ENCODE measurements around the gene SUCO. TPM values are rescaled to one million over a fixed set of nuclear protein-coding genes. Genes with fewer than 3 reads are reported as not detected.
A peak's percentile ranks its signal among the peaks of the same experiment; 100 is the strongest.

The SUCO gene
- total and polyA plus RNA-seq, 2 of the 13 experiments (the other 11 are each of a cell fraction or from before 2014, with no cell fraction given), result 12.6 to 25.5 TPM

DNA sequence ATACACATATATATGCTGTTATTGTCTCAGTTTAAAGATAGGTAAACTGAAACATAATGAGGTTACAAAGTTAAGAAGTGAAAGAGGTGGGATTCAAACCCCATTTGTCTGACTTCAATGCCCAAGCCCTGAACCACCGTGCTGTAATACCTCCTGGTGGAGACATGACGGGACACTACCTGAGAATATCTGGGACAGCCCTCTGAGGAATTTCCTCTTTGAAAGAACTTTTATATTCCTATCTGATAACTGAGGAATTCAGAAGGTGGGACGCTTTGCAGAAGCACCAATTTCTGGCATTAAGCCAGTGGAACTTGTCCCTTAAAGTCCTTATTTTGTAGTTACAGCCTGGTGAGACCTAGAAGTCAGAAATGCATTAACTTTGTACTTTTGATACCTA is 93.9 kb downstream of the SUCO start:
- 0% methylated on average over 3 of the region's 3 CpGs for WGBS (ENCODE audit: low lambda C conversion rate)
- CTCF ChIA-PET (ENCODE audit: low intra/inter-chr PET ratio, low total read pairs), result no interaction called here
- H3K9me3 ChIP-seq (ENCODE audit: low read length), result no peaks in the 10 kb centered on the region
- no peak overlapping the region for H3K4me3 ChIP-seq (replicated peaks in 1 of 3; ENCODE audit: insufficient read depth in 1 of 3, low read depth in 2 of 3, low read length in 3 of 3)
- H3K79me2 ChIP-seq (ENCODE audit: insufficient read depth, low read length), result no peaks in the 10 kb centered on the region
- ATAC-seq (no peak), DNase-seq (ENCODE audit: low spot score) (peak; percentile 7), FAIRE-seq (no peak)
- no peaks in the 10 kb centered on the region for H3K36me3 ChIP-seq (replicated peaks in 1 of 2; ENCODE audit: control insufficient read depth in 1 of 2, insufficient read depth in 2 of 2, low read length in 2 of 2)
- no peak overlapping the region for H3K27ac ChIP-seq (ENCODE audit: extremely low read length, insufficient read depth, low read length)
- POLR2A ChIA-PET, result no interaction called here
- intact Hi-C loops (cut with micrococcal nuclease; ENCODE audit: unreplicated experiment) (no loop called here), in situ Hi-C loops (cut with HindIII; ENCODE audit: extremely low pct_ligation_motif_present, low pct_unique_long_range_greater_than_20kb) (no loop called here)
- no peak overlapping the region for H3K4me2 ChIP-seq (ENCODE audit: low read depth, low read length)
- H2AFZ ChIP-seq (ENCODE audit: low read length), result no peak overlapping the region
- BruUV-seq (replicated peaks), result no TSS peak
- no peaks in the 10 kb centered on the region for H4K20me1 ChIP-seq (ENCODE audit: insufficient read depth, low read length)
- H3K9ac ChIP-seq (ENCODE audit: insufficient read depth, low read depth, low read length), result no peak overlapping the region
- peaks cover 36% of the 10 kb centered on the region for H3K4me1 ChIP-seq (ENCODE audit: insufficient read depth, low read length)
- no peaks in the 10 kb centered on the region for H3K27me3 ChIP-seq (ENCODE audit: control insufficient read depth in 1 of 2, insufficient read depth in 2 of 2, low read length in 2 of 2)
- TF ChIP-seq EED (CRISPR knock-in tag; IDR thresholded peaks at IDR 0.05) (no peak), ZNF724P (CRISPR knock-in tag; IDR thresholded peaks at IDR 0.05; ENCODE audit: borderline replicate concordance) (no peak), ISL2 (CRISPR knock-in tag; IDR thresholded peaks at IDR 0.05) (no peak), MBNL3 (CRISPR knock-in tag; conservative IDR thresholded peaks at IDR 0.05) (no peak), ZNF703 (CRISPR knock-in tag; IDR thresholded peaks at IDR 0.05; ENCODE audit: borderline replicate concordance) (no peak), PITX1 (CRISPR knock-in tag; IDR thresholded peaks at IDR 0.05) (no peak), SIX1 (CRISPR knock-in tag; IDR thresholded peaks at IDR 0.05; ENCODE audit: borderline replicate concordance) (no peak), SAP130 (CRISPR knock-in tag; IDR thresholded peaks at IDR 0.05; ENCODE audit: low read depth) (no peak), SALL1 (CRISPR knock-in tag; IDR thresholded peaks at IDR 0.05) (no peak), ZNF780A (CRISPR knock-in tag; IDR thresholded peaks at IDR 0.05) (no peak), MYNN (CRISPR knock-in tag; IDR thresholded peaks at IDR 0.05; ENCODE audit: low read depth) (no peak)

DNA sequence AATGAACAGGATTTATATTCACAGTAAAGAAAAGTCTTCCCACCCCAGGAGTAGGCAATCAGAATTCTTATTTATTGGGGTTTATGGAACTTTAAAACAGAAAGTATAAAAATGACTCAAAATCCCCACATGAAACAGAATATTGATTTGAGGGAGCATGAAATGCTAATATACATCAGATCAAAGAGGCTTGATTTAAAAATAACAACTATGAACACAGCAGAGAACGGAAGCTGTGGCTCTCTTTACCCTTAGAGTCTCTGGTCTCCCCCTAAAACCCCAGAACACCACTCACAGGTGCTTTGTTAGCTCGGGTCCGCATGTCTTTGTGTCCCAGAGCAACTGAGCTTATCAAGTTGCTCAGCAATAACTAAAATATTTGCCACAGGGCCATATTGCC is 94.8 kb downstream of the SUCO start:
- no peaks in the 10 kb centered on the region for H3K27me3 ChIP-seq (ENCODE audit: control insufficient read depth in 1 of 2, insufficient read depth in 2 of 2, low read length in 2 of 2)
- CTCF ChIA-PET (ENCODE audit: low intra/inter-chr PET ratio, low total read pairs), result no interaction called here
- no peak overlapping the region for H2AFZ ChIP-seq (ENCODE audit: low read length)
- H3K9me3 ChIP-seq (ENCODE audit: low read length), result no peaks in the 10 kb centered on the region
- ATAC-seq (no peak), DNase-seq (ENCODE audit: low spot score) (no peak), FAIRE-seq (no peak)
- peaks cover 36% of the 10 kb centered on the region for H3K4me1 ChIP-seq (ENCODE audit: insufficient read depth, low read length)
- no peaks in the 10 kb centered on the region for H4K20me1 ChIP-seq (ENCODE audit: insufficient read depth, low read length)
- no peaks in the 10 kb centered on the region for H3K36me3 ChIP-seq (replicated peaks in 1 of 2; ENCODE audit: control insufficient read depth in 1 of 2, insufficient read depth in 2 of 2, low read length in 2 of 2)
- intact Hi-C loops (cut with micrococcal nuclease; ENCODE audit: unreplicated experiment) (no loop called here), in situ Hi-C loops (cut with HindIII; ENCODE audit: extremely low pct_ligation_motif_present, low pct_unique_long_range_greater_than_20kb) (no loop called here)
- H3K4me3 ChIP-seq (replicated peaks in 1 of 3; ENCODE audit: insufficient read depth in 1 of 3, low read depth in 2 of 3, low read length in 3 of 3), result no peak overlapping the region
- WGBS (ENCODE audit: low lambda C conversion rate), result 43% methylated on average over 3 of the region's 3 CpGs
- POLR2A ChIA-PET, result no interaction called here
- no TSS peak for BruUV-seq (replicated peaks)
- no peak overlapping the region for H3K9ac ChIP-seq (ENCODE audit: insufficient read depth, low read depth, low read length)
- no peaks in the 10 kb centered on the region for H3K79me2 ChIP-seq (ENCODE audit: insufficient read depth, low read length)
- no peak overlapping the region for H3K4me2 ChIP-seq (ENCODE audit: low read depth, low read length)
- H3K27ac ChIP-seq (ENCODE audit: extremely low read length, insufficient read depth, low read length), result no peak overlapping the region
- TF ChIP-seq, protein P1, sequence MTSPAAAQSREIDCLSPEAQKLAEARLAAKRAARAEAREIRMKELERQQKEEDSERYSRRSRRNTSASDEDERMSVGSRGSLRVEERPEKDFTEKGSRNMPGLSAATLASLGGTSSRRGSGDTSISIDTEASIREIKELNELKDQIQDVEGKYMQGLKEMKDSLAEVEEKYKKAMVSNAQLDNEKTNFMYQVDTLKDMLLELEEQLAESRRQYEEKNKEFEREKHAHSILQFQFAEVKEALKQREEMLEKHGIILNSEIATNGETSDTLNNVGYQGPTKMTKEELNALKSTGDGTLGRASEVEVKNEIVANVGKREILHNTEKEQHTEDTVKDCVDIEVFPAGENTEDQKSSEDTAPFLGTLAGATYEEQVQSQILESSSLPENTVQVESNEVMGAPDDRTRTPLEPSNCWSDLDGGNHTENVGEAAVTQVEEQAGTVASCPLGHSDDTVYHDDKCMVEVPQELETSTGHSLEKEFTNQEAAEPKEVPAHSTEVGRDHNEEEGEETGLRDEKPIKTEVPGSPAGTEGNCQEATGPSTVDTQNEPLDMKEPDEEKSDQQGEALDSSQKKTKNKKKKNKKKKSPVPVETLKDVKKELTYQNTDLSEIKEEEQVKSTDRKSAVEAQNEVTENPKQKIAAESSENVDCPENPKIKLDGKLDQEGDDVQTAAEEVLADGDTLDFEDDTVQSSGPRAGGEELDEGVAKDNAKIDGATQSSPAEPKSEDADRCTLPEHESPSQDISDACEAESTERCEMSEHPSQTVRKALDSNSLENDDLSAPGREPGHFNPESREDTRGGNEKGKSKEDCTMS (CRISPR knock-in tag; conservative IDR thresholded peaks at IDR 0.05), result no peak
- TF ChIP-seq, protein P2, sequence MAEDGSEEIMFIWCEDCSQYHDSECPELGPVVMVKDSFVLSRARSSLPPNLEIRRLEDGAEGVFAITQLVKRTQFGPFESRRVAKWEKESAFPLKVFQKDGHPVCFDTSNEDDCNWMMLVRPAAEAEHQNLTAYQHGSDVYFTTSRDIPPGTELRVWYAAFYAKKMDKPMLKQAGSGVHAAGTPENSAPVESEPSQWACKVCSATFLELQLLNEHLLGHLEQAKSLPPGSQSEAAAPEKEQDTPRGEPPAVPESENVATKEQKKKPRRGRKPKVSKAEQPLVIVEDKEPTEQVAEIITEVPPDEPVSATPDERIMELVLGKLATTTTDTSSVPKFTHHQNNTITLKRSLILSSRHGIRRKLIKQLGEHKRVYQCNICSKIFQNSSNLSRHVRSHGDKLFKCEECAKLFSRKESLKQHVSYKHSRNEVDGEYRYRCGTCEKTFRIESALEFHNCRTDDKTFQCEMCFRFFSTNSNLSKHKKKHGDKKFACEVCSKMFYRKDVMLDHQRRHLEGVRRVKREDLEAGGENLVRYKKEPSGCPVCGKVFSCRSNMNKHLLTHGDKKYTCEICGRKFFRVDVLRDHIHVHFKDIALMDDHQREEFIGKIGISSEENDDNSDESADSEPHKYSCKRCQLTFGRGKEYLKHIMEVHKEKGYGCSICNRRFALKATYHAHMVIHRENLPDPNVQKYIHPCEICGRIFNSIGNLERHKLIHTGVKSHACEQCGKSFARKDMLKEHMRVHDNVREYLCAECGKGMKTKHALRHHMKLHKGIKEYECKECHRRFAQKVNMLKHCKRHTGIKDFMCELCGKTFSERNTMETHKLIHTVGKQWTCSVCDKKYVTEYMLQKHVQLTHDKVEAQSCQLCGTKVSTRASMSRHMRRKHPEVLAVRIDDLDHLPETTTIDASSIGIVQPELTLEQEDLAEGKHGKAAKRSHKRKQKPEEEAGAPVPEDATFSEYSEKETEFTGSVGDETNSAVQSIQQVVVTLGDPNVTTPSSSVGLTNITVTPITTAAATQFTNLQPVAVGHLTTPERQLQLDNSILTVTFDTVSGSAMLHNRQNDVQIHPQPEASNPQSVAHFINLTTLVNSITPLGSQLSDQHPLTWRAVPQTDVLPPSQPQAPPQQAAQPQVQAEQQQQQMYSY (CRISPR knock-in tag; IDR thresholded peaks at IDR 0.05), result no peak

All from HepG2 (cell line).